ENCODE measurements around the gene FBRSL1. TPM values are rescaled to one million over a fixed set of nuclear protein-coding genes. Genes with fewer than 3 reads are reported as not detected.

The FBRSL1 gene
- total and polyA plus RNA-seq, 2 donors (not counting 3 experiments of a cell fraction or from before 2014, with no cell fraction given), result 19.3 to 79.8 TPM

DNA sequence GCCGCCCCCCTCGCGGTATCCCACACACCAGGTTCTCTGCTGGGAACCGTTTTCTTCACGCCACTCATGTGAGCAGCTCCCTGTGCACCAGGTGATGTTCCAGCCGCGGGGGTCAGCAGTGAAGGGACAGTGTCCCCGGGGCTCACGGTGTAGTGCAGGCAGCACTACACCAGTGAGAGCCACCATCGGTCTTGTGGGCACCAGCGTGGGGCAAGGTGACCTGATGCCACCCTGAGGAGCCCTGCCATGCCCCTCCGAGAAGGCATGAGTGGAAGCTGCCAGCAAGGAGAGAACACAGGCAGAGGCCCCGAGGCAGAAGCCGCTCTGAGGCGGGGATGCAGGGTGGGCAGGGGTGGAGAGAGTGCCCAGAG, 11.5 kb upstream of the FBRSL1 start:
- no peak for DNase-seq (ENCODE audit: low read depth, low spot score)
- TF ChIP-seq POLR2A (IDR thresholded peaks at IDR 0.05; ENCODE audit: low read depth, low read length) (no peak), EZH2 (IDR thresholded peaks at IDR 0.05; ENCODE audit: borderline replicate concordance, low read depth, low read length, severe bottlenecking) (no peak), JUN (IDR thresholded peaks at IDR 0.05; ENCODE audit: borderline replicate concordance, insufficient read depth, insufficient read length, low read depth) (no peak), POLR2AphosphoS5 (IDR thresholded peaks at IDR 0.05; ENCODE audit: insufficient read depth, low read depth, low read length) (no peak), FOS (IDR thresholded peaks at IDR 0.05; ENCODE audit: borderline replicate concordance, insufficient read depth, low read length) (no peak)
- TF ChIP-seq, protein P1, sequence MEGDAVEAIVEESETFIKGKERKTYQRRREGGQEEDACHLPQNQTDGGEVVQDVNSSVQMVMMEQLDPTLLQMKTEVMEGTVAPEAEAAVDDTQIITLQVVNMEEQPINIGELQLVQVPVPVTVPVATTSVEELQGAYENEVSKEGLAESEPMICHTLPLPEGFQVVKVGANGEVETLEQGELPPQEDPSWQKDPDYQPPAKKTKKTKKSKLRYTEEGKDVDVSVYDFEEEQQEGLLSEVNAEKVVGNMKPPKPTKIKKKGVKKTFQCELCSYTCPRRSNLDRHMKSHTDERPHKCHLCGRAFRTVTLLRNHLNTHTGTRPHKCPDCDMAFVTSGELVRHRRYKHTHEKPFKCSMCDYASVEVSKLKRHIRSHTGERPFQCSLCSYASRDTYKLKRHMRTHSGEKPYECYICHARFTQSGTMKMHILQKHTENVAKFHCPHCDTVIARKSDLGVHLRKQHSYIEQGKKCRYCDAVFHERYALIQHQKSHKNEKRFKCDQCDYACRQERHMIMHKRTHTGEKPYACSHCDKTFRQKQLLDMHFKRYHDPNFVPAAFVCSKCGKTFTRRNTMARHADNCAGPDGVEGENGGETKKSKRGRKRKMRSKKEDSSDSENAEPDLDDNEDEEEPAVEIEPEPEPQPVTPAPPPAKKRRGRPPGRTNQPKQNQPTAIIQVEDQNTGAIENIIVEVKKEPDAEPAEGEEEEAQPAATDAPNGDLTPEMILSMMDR (IDR thresholded peaks at IDR 0.05; ENCODE audit: extremely low read depth in 1 of 2, insufficient read depth in 1 of 2, low read depth in 1 of 2, low read length in 2 of 2), result no peak
- TF ChIP-seq, protein P2, sequence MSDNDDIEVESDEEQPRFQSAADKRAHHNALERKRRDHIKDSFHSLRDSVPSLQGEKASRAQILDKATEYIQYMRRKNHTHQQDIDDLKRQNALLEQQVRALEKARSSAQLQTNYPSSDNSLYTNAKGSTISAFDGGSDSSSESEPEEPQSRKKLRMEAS (IDR thresholded peaks at IDR 0.05; ENCODE audit: insufficient read depth, insufficient read length), result no peak
- Histone ChIP-seq H3K9me3 (replicated peaks; ENCODE audit: control insufficient read depth, insufficient read depth, low read length) (no peaks in the 10 kb centered on the region), H3K9ac (replicated peaks; ENCODE audit: extremely low read depth, insufficient read depth, low read length) (no peak overlapping the region), H3K27me3 (ENCODE audit: control insufficient read depth in 2 of 2, insufficient read depth in 2 of 2, low read length in 2 of 2) (no peaks in the 10 kb centered on the region), H3K4me1 (ENCODE audit: control insufficient read depth, extremely low read depth, insufficient read depth, low read length) (no peaks in the 10 kb centered on the region), H2AFZ (ENCODE audit: low read depth, low read length) (no peak overlapping the region), H3K27ac (ENCODE audit: insufficient read depth, low read depth, low read length) (no peak overlapping the region), H3K4me3 (replicated peaks in 1 of 3; ENCODE audit: insufficient read depth in 1 of 3, low read depth in 1 of 3, low read length in 3 of 3) (no peak overlapping the region), H3K4me2 (ENCODE audit: insufficient read depth, low read length) (no peak overlapping the region), H3K36me3 (ENCODE audit: control insufficient read depth in 2 of 2, extremely low read depth in 1 of 2, insufficient read depth in 2 of 2, low read length in 2 of 2) (no peaks in the 10 kb centered on the region), H4K20me1 (replicated peaks; ENCODE audit: control insufficient read depth, extremely low read depth, insufficient read depth, low read length) (no peaks in the 10 kb centered on the region), H3K9me1 (replicated peaks; ENCODE audit: control insufficient read depth, extremely low read depth, insufficient read depth, low read length) (no peaks in the 10 kb centered on the region), H3K79me2 (ENCODE audit: control insufficient read depth, insufficient read depth, low read length) (no peaks in the 10 kb centered on the region)
- BruUV-seq (replicated peaks), result no TSS peak
- dilution Hi-C loops (cut with MboI; ENCODE audit: extremely low pct_ligation_motif_present, low sequenced_read_pairs) (no loop called here), intact Hi-C loops (cut with micrococcal nuclease) (no loop called here)
- ChIA-PET POLR2A (no interaction called here), CTCF (interaction anchor here (0.8 to 1.1 kb wide), 2 partner anchors 8 to 45 kb away, joined by 3 to 4 read pairs; no protein-coding TSS in a partner anchor)
- no peak for FAIRE-seq
